ENCODE results near the gene CACNB1.

CACNB1 gene
- total RNA-seq, result 17.8 reads per million, percentile 44 among the genes with 10 or more reads in this experiment

- DNase-seq, result peak; percentile 67
Observed at GRCh38 chr17:39197380-39198185, at the start of gene CACNB1. Gene CACNB1, minus strand, starts transcription at chr17:39197669. Its CDS starts 174 bp downstream, at chr17:39197495.

- no peak for DNase-seq
Observed at GRCh38 chr17:39246274-39246673, 48.8 kb upstream of the CACNB1 start.

GRCh38 chr17:39244600-39245570 is 47.4 kb upstream of the CACNB1 start:
- DNase-seq, result peak; percentile 86

- DNase-seq, result no peak
Observed at GRCh38 chr17:39244016-39244599, 46.6 kb upstream of the CACNB1 start.

GRCh38 chr17:39243155-39243554 is 45.7 kb upstream of the CACNB1 start:
- no peak for DNase-seq

GRCh38 chr17:39240631-39241030 is 43.2 kb upstream of the CACNB1 start:
- no peak for DNase-seq

GRCh38 chr17:39239640-39240314 is 42.3 kb upstream of the CACNB1 start:
- DNase-seq, result peak; percentile 55

GRCh38 chr17:39238311-39238972 is 41.0 kb upstream of the CACNB1 start:
- peak; percentile 72 for DNase-seq

- DNase-seq, result no peak
Observed at GRCh38 chr17:39237586-39237985, 40.1 kb upstream of the CACNB1 start.

GRCh38 chr17:39236981-39237441 is 39.5 kb upstream of the CACNB1 start:
- DNase-seq, result no peak

GRCh38 chr17:39236450-39236927 is 39.0 kb upstream of the CACNB1 start:
- DNase-seq, result no peak

GRCh38 chr17:39235555-39236449 is 38.3 kb upstream of the CACNB1 start:
- peak; percentile 17 for DNase-seq

GRCh38 chr17:39231591-39232551 is 34.4 kb upstream of the CACNB1 start:
- DNase-seq, result peak; percentile 53

- DNase-seq, result no peak
Observed at GRCh38 chr17:39231091-39231561, 33.7 kb upstream of the CACNB1 start.

- no peak for DNase-seq
Observed at GRCh38 chr17:39230361-39230760, 32.9 kb upstream of the CACNB1 start.

GRCh38 chr17:39229274-39229913 is 31.9 kb upstream of the CACNB1 start:
- DNase-seq, result no peak

GRCh38 chr17:39227364-39227919 is 30.0 kb upstream of the CACNB1 start:
- no peak for DNase-seq
